ENCODE results near the gene TFAM. TPM values are rescaled to one million over a fixed set of nuclear protein-coding genes. Genes with fewer than 3 reads are reported as not detected.
"Not testable (repeated sequence)": the region's sequence is repeated elsewhere in the genome, so short reads cannot be mapped to it uniquely, and the experiment has no call there.

Gene TFAM
- total RNA-seq, 1 donor: 18.8 TPM

GRCh38 chr10:58414270-58415041 lies 29.2 kb downstream of the TFAM start:
- no peaks in the 10 kb centered on the region for H3K27me3 ChIP-seq (ENCODE audit: insufficient read depth, low read length)
- no peaks in the 10 kb centered on the region for H3K9me3 ChIP-seq (ENCODE audit: low read depth, low read length)
- H2AFZ ChIP-seq (ENCODE audit: low read length): peak overlapping the region; percentile 88
- H3K27ac ChIP-seq (ENCODE audit: low read depth, low read length): peak overlapping the region; percentile 65
- TF ChIP-seq, protein P1, sequence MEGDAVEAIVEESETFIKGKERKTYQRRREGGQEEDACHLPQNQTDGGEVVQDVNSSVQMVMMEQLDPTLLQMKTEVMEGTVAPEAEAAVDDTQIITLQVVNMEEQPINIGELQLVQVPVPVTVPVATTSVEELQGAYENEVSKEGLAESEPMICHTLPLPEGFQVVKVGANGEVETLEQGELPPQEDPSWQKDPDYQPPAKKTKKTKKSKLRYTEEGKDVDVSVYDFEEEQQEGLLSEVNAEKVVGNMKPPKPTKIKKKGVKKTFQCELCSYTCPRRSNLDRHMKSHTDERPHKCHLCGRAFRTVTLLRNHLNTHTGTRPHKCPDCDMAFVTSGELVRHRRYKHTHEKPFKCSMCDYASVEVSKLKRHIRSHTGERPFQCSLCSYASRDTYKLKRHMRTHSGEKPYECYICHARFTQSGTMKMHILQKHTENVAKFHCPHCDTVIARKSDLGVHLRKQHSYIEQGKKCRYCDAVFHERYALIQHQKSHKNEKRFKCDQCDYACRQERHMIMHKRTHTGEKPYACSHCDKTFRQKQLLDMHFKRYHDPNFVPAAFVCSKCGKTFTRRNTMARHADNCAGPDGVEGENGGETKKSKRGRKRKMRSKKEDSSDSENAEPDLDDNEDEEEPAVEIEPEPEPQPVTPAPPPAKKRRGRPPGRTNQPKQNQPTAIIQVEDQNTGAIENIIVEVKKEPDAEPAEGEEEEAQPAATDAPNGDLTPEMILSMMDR (IDR thresholded peaks at IDR 0.05; ENCODE audit: extremely low read depth, low read depth, low read length): peak; percentile 61
- peak overlapping the region; percentile 75 for H3K4me2 ChIP-seq (ENCODE audit: insufficient read depth, low read length)
- H3K4me3 ChIP-seq (ENCODE audit: insufficient read depth, low read length): peak overlapping the region; percentile 41
- H3K36me3 ChIP-seq (ENCODE audit: insufficient read depth, low read length): no peaks in the 10 kb centered on the region
- peak; percentile 76 for DNase-seq (ENCODE audit: insufficient read length, low spot score, missing footprints)
- H3K79me2 ChIP-seq (ENCODE audit: insufficient read depth, low read length): no peaks in the 10 kb centered on the region
- H3K4me1 ChIP-seq (ENCODE audit: insufficient read depth, low read length): peaks cover 27% of the 10 kb centered on the region
- no peaks in the 10 kb centered on the region for H4K20me1 ChIP-seq (ENCODE audit: insufficient read depth, low read length)

GRCh38 chr10:58415757-58416156 lies 30.5 kb downstream of the TFAM start:
- Histone ChIP-seq H3K27ac (ENCODE audit: low read depth, low read length) (no peak overlapping the region), H3K27me3 (ENCODE audit: insufficient read depth, low read length) (no peaks in the 10 kb centered on the region), H3K9me3 (ENCODE audit: low read depth, low read length) (no peaks in the 10 kb centered on the region), H3K79me2 (ENCODE audit: insufficient read depth, low read length) (no peaks in the 10 kb centered on the region), H3K4me3 (ENCODE audit: insufficient read depth, low read length) (no peak overlapping the region), H3K36me3 (ENCODE audit: insufficient read depth, low read length) (no peaks in the 10 kb centered on the region), H3K4me1 (ENCODE audit: insufficient read depth, low read length) (peaks cover 27% of the 10 kb centered on the region), H2AFZ (ENCODE audit: low read length) (no peak overlapping the region), H3K4me2 (ENCODE audit: insufficient read depth, low read length) (no peak overlapping the region), H4K20me1 (ENCODE audit: insufficient read depth, low read length) (no peaks in the 10 kb centered on the region)
- TF ChIP-seq, protein P1 (IDR thresholded peaks at IDR 0.05; ENCODE audit: extremely low read depth, low read depth, low read length): no peak
- DNase-seq (ENCODE audit: insufficient read length, low spot score, missing footprints): no peak

GRCh38 chr10:58417902-58418301 lies 32.7 kb downstream of the TFAM start:
- not testable (repeated sequence) for H3K4me2 ChIP-seq (ENCODE audit: insufficient read depth, low read length); DNase-seq (ENCODE audit: insufficient read length, low spot score, missing footprints); H2AFZ ChIP-seq (ENCODE audit: low read length); H4K20me1 ChIP-seq (ENCODE audit: insufficient read depth, low read length); H3K9me3 ChIP-seq (ENCODE audit: low read depth, low read length); H3K79me2 ChIP-seq (ENCODE audit: insufficient read depth, low read length); H3K27ac ChIP-seq (ENCODE audit: low read depth, low read length); H3K4me3 ChIP-seq (ENCODE audit: insufficient read depth, low read length); H3K27me3 ChIP-seq (ENCODE audit: insufficient read depth, low read length); H3K36me3 ChIP-seq (ENCODE audit: insufficient read depth, low read length)
- peaks cover 19% of the 10 kb centered on the region for H3K4me1 ChIP-seq (ENCODE audit: insufficient read depth, low read length)

DNA sequence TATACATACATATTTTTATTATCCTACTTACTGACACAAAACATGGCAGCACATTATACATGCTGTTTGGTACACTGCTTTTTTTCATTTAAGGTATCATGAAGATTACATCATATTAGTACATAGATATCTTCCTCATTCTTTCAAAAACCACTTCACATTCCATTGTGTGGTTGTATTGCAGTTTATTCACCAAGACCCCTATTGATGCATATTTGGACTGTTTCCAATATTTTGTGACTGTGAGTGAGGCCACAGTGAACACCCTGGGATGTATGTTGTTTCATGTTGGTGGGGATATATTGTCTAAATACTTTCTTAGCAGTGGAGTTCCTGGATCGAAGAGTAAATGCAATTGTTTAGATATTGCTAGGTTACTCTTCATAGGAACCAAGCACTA lies 39.0 kb downstream of the TFAM start:
- Histone ChIP-seq H3K27me3 (ENCODE audit: insufficient read depth, low read length) (no peaks in the 10 kb centered on the region), H3K4me1 (ENCODE audit: insufficient read depth, low read length) (no peaks in the 10 kb centered on the region), H3K79me2 (ENCODE audit: insufficient read depth, low read length) (no peaks in the 10 kb centered on the region), H3K27ac (ENCODE audit: low read depth, low read length) (no peak overlapping the region), H3K36me3 (ENCODE audit: insufficient read depth, low read length) (no peaks in the 10 kb centered on the region), H3K4me2 (ENCODE audit: insufficient read depth, low read length) (no peak overlapping the region), H3K4me3 (ENCODE audit: insufficient read depth, low read length) (no peak overlapping the region), H2AFZ (ENCODE audit: low read length) (no peak overlapping the region), H4K20me1 (ENCODE audit: insufficient read depth, low read length) (no peaks in the 10 kb centered on the region), H3K9me3 (ENCODE audit: low read depth, low read length) (no peaks in the 10 kb centered on the region)
- TF ChIP-seq, protein P1 (IDR thresholded peaks at IDR 0.05; ENCODE audit: extremely low read depth, low read depth, low read length): no peak
- no peak for DNase-seq (ENCODE audit: insufficient read length, low spot score, missing footprints)

GRCh38 chr10:58428436-58428835 lies 43.2 kb downstream of the TFAM start:
- not testable (repeated sequence) for H3K36me3 ChIP-seq (ENCODE audit: insufficient read depth, low read length); H4K20me1 ChIP-seq (ENCODE audit: insufficient read depth, low read length); H3K4me3 ChIP-seq (ENCODE audit: insufficient read depth, low read length); H3K9me3 ChIP-seq (ENCODE audit: low read depth, low read length); H2AFZ ChIP-seq (ENCODE audit: low read length); H3K27ac ChIP-seq (ENCODE audit: low read depth, low read length); H3K4me2 ChIP-seq (ENCODE audit: insufficient read depth, low read length); H3K4me1 ChIP-seq (ENCODE audit: insufficient read depth, low read length); DNase-seq (ENCODE audit: insufficient read length, low spot score, missing footprints); H3K27me3 ChIP-seq (ENCODE audit: insufficient read depth, low read length); H3K79me2 ChIP-seq (ENCODE audit: insufficient read depth, low read length)
